ENCODE measurements around the gene FHIT.

FHIT gene

DNA sequence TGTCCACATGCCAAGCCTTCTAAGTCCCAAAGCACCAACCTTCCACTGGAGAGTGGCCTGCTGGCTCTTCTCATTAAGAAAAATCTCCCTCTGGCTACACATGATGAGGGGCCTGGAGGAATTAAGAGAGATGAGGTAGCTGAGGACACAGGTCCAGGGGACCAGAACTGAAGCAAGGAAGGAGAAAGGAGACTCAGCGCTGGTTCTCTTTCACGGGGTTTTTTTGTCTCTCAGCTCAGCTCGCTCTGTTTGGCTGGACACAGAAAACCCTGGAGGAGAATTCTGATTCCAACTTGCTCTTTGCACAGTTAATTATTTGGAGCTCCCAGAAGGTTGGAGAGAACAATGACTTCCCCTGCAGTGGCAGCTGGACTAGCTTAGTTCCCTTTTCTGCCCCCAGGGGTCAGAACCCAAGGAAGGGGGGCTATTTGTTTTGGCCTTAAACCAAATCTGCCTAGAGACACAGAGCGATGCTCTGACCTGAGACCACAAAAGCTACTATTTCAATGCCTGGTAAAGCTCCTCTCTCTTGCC lies 507.6 kb downstream of the FHIT start:
- Histone ChIP-seq H3K4me1 (ENCODE audit: control insufficient read depth in 1 of 2, insufficient read depth in 1 of 2, low read depth in 1 of 2, low read length in 1 of 2) (peaks cover 17 to 20% of the 10 kb centered on the region in 2 experiments), H3K4me3 (ENCODE audit: low read depth in 1 of 2, low read length in 1 of 2) (no peak overlapping the region), H3K36me3 (no peaks in the 10 kb centered on the region), H3K27ac (no peak overlapping the region), H3K27me3 (no peaks in the 10 kb centered on the region), H3K9me3 (no peaks in the 10 kb centered on the region)
- TF ChIP-seq, protein P1, sequence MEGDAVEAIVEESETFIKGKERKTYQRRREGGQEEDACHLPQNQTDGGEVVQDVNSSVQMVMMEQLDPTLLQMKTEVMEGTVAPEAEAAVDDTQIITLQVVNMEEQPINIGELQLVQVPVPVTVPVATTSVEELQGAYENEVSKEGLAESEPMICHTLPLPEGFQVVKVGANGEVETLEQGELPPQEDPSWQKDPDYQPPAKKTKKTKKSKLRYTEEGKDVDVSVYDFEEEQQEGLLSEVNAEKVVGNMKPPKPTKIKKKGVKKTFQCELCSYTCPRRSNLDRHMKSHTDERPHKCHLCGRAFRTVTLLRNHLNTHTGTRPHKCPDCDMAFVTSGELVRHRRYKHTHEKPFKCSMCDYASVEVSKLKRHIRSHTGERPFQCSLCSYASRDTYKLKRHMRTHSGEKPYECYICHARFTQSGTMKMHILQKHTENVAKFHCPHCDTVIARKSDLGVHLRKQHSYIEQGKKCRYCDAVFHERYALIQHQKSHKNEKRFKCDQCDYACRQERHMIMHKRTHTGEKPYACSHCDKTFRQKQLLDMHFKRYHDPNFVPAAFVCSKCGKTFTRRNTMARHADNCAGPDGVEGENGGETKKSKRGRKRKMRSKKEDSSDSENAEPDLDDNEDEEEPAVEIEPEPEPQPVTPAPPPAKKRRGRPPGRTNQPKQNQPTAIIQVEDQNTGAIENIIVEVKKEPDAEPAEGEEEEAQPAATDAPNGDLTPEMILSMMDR (IDR thresholded peaks at IDR 0.05), result no peak

DNA sequence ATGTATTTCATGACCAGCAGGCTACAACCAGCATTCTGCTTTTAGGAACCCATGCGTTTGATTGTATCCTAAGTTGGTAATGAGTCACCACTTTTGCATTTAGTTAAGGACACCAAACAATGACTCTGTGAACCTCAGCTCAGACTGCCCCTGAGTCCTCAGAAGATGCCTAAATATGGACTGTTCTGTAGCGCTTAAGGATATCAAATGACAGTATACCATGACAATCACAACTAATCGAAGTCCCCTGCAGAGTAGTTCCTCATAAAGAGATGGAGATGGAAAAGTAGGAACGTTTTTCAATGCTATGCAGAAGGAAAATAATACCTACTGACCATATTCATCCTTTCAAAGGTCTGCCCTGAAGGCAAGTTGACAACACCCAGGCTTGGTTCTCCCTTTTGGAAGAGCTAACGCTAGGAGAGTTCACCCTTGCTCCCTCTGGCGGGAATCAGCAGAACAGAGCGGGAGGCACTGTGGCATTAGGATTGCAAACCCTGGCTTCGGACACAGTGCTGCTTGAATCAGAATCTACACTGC lies 508.6 kb downstream of the FHIT start:
- Histone ChIP-seq H3K9me3 (no peaks in the 10 kb centered on the region), H3K27ac (no peak overlapping the region), H3K36me3 (no peaks in the 10 kb centered on the region), H3K4me3 (ENCODE audit: low read depth in 1 of 2, low read length in 1 of 2) (no peak overlapping the region), H3K27me3 (no peaks in the 10 kb centered on the region), H3K4me1 (ENCODE audit: control insufficient read depth in 1 of 2, insufficient read depth in 1 of 2, low read depth in 1 of 2, low read length in 1 of 2) (peaks cover 17 to 21% of the 10 kb centered on the region in 2 experiments)
- TF ChIP-seq, protein P1 (IDR thresholded peaks at IDR 0.05), result no peak

DNA sequence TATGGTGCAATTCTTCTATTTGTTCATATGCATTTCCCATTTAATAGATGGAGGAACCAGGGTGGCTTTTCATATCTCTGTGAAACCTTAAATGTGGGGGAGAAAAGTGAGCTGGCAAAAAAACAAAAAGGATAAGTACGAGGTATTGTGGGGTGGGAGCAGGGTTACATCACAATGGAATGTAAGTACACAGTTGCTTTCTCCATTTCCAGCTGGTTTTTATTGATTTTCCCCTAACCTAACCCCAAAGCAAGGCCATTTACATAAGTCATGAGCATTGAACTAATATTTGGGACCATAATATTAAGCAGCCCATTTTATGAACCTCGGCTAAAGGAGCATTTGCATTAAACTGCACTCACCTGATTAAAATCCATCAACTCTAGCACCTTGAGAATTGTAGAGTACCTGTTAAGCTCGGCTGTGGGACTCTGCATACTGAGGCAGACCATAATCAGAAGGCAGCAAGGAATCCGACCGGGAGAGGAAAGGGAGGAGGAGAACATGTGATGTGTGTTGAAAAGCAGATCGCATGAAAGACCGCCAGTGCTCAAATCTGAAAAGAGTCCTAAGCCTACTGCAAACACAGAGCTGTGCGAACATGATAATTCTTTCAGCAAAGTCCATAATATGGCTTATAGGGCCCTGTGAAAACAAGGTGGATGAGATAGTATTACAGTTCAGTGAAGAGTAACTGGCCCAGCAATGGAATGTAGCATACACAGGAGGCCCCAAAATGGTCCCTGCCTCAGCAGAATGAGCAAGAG lies 513.4 kb downstream of the FHIT start:
- Histone ChIP-seq H3K27ac (no peak overlapping the region), H3K36me3 (no peaks in the 10 kb centered on the region), H3K4me3 (ENCODE audit: low read depth in 1 of 2, low read length in 1 of 2) (no peak overlapping the region), H3K9me3 (no peaks in the 10 kb centered on the region), H3K27me3 (no peaks in the 10 kb centered on the region), H3K4me1 (ENCODE audit: control insufficient read depth in 1 of 2, insufficient read depth in 1 of 2, low read depth in 1 of 2, low read length in 1 of 2) (peaks cover 0 to 10% of the 10 kb centered on the region in 2 experiments)
- TF ChIP-seq, protein P1 (IDR thresholded peaks at IDR 0.05), result no peak

DNA sequence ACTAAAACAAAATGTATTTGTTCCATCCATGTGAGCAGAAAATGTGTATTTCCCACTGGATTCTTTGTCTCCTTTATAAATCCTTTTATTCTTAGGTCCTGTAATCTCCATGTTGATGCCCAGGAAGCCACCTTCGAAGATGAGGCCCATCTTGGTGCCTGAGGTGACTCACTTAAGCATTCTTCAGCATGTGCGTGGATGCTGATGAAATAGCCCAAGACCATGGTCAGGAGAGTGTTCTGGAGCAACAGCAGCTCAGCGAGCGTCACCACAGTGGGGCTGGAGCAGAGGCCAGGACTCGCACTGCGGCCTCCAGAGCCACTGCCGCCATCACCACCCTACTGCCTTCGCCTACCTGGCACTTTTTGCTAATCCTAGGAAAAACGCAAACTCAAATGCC lies 520.9 kb downstream of the FHIT start:
- Histone ChIP-seq H3K4me1 (ENCODE audit: control insufficient read depth in 1 of 2, insufficient read depth in 1 of 2, low read depth in 1 of 2, low read length in 1 of 2) (no peaks in the 10 kb centered on the region), H3K36me3 (no peaks in the 10 kb centered on the region), H3K27ac (no peak overlapping the region), H3K4me3 (ENCODE audit: low read depth in 1 of 2, low read length in 1 of 2) (no peak overlapping the region), H3K9me3 (no peaks in the 10 kb centered on the region), H3K27me3 (no peaks in the 10 kb centered on the region)
- TF ChIP-seq, protein P1 (IDR thresholded peaks at IDR 0.05), result no peak

DNA sequence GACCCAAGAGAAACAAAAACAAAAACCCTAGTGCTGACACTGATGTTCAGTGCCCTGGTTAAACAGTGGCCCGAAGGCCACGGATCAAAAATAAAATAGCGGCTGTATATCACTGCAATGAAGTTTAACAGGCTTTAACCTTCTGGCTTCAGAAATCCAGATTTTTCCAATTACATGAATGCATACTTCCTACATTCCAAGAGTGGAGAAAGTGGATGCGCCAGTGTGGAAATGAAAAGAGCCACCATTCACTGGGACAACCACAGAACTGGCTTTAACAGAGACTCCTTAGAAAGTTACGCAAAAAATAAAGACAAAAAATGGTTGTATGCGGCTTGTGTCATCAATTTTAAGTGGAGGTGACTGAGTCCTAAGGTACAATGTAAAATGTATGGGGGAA lies 522.2 kb downstream of the FHIT start:
- TF ChIP-seq, protein P1 (IDR thresholded peaks at IDR 0.05), result no peak
- Histone ChIP-seq H3K27me3 (no peaks in the 10 kb centered on the region), H3K4me3 (ENCODE audit: low read depth in 1 of 2, low read length in 1 of 2) (no peak overlapping the region), H3K36me3 (no peaks in the 10 kb centered on the region), H3K27ac (no peak overlapping the region), H3K4me1 (ENCODE audit: control insufficient read depth in 1 of 2, insufficient read depth in 1 of 2, low read depth in 1 of 2, low read length in 1 of 2) (no peaks in the 10 kb centered on the region), H3K9me3 (no peaks in the 10 kb centered on the region)

Data from neutrophil (primary cell).